Neural progenitor cell (in vitro differentiated cells): Measurements from ENCODE around the gene LIN7B. TPM values are rescaled to one million over a fixed set of nuclear protein-coding genes. Genes with fewer than 3 reads are reported as not detected.

Experiments used
- DNase-seq: peaks from one replicate; pipeline ENCODE4 v3.0.0-alpha.2; 2016; ENCODE audit warnings: low spot score
- H2AFZ ChIP-seq: fragments of 200-600 bp; sonication (generic); replicated peaks from 2 replicates; pipeline ENCODE4 v1.6.1; 2016; ENCODE audit warnings: antibody characterized with exemption
- H3F3A ChIP-seq: fragments of 200-600 bp; sonication (generic); 2 replicates; pipeline ENCODE4 v1.6.1; 2016; ENCODE audit warnings: antibody characterized with exemption, low read depth
- H3K27ac ChIP-seq: fragments of 200-600 bp; sonication (generic); 2 replicates; pipeline ENCODE4 v1.5.1; 2016; ENCODE audit warnings: mild to moderate bottlenecking
- H3K27me3 ChIP-seq: fragments of 200-600 bp; sonication (generic); 2 replicates; pipeline ENCODE4 v1.6.1; 2016; ENCODE audit warnings: mild to moderate bottlenecking, moderate library complexity
- H3K36me3 ChIP-seq: fragments of 200-600 bp; sonication (generic); 2 replicates; pipeline ENCODE4 v1.5.1; 2016
- H3K4me1 ChIP-seq: fragments of 200-600 bp; sonication (generic); 2 replicates; pipeline ENCODE4 v1.6.1; 2016; ENCODE audit warnings: mixed run types
- H3K4me2 ChIP-seq: fragments of 200-600 bp; sonication (generic); 2 replicates; pipeline ENCODE4 v1.6.1; 2016
- H3K4me3 ChIP-seq: fragments of 200-600 bp; sonication (generic); 2 replicates; pipeline ENCODE4 v1.5.1; 2016
- H3K79me2 ChIP-seq: fragments of 200-600 bp; sonication (generic); 2 replicates; pipeline ENCODE4 v1.6.1; 2016; ENCODE audit warnings: low read depth
- H3K9ac ChIP-seq: fragments of 200-600 bp; sonication (generic); 2 replicates; pipeline ENCODE4 v1.6.1; 2016
- H3K9me3 ChIP-seq: fragments of 200-600 bp; sonication (generic); 2 replicates; pipeline ENCODE4 v1.5.1; 2016; ENCODE audit warnings: low read depth
- H4K20me1 ChIP-seq: fragments of 200-600 bp; sonication (generic); 2 replicates; pipeline ENCODE4 v1.6.1; 2016; ENCODE audit warnings: low read depth
- H3K27ac Mint-ChIP-seq: 3 replicates; pipeline ENCODE4 v1.8.0; 2021; ENCODE audit warnings: mixed read lengths
- H3K27me3 Mint-ChIP-seq: 2 replicates; pipeline ENCODE4 v1.8.0; 2022; ENCODE audit warnings: low read depth, mild to moderate bottlenecking, inconsistent platforms, moderate library complexity, mixed read lengths; ENCODE audit not compliant: insufficient read depth
- H3K36me3 Mint-ChIP-seq: 3 replicates; pipeline ENCODE4 v1.8.0; 2021; ENCODE audit warnings: mixed read lengths
- H3K4me1 Mint-ChIP-seq: 3 replicates; pipeline ENCODE4 v1.8.0; 2021; ENCODE audit warnings: mixed read lengths
- H3K4me3 Mint-ChIP-seq: 3 replicates; pipeline ENCODE4 v1.8.0; 2021; ENCODE audit warnings: mild to moderate bottlenecking, moderate library complexity, mixed read lengths
- H3K9me3 Mint-ChIP-seq: 3 replicates; pipeline ENCODE4 v1.8.0; 2020; ENCODE audit warnings: mixed read lengths
- EZH2 ChIP-seq: fragments of 200-600 bp; sonication (generic); IDR thresholded peaks from 2 replicates; pipeline ENCODE4 v1.6.1; 2017; ENCODE audit warnings: antibody characterized with exemption, mild to moderate bottlenecking, moderate library complexity
- EZH2phosphoT487 ChIP-seq: fragments of 200-600 bp; sonication (generic); IDR thresholded peaks from 2 replicates; pipeline ENCODE4 v1.6.1; 2017; ENCODE audit warnings: antibody characterized with exemption
- total RNA-seq: library from RNA; depleted of rRNA; stranded (reverse); fragments of >200 nt; gene quantifications from 2 replicates; pipeline ENCODE4 v1.2.3, GENCODE V29; 2015; ENCODE audit warnings: low replicate concordance
- TF ChIP-seq, protein P1 (sequence below): fragments of 200-600 bp; sonication (generic); IDR thresholded peaks from 2 replicates; pipeline ENCODE4 v1.5.1; 2017; ENCODE audit warnings: antibody characterized with exemption, mild to moderate bottlenecking

Gene LIN7B
- total RNA-seq, 1 donor from 2014 or later, result 9.7 TPM

DNA sequence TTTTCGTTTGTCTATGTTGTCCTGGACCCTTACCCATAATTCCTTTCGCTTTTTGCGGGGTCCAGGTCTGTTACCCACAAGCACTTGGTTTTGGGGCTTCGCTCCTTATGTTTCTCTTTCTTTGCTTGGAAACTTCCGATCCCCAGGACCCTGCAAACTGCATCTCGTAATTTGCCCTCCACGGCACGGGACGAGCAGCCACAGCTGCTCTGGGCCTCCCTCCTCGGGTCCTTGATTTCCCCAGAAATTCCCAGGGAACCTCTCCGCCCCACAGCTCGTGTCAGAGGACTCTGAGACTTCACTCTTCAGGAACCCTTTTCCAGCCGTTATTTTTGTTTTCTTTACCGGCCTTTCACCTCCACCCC, 28.3 kb upstream of the LIN7B start:
- TF ChIP-seq, protein P1, sequence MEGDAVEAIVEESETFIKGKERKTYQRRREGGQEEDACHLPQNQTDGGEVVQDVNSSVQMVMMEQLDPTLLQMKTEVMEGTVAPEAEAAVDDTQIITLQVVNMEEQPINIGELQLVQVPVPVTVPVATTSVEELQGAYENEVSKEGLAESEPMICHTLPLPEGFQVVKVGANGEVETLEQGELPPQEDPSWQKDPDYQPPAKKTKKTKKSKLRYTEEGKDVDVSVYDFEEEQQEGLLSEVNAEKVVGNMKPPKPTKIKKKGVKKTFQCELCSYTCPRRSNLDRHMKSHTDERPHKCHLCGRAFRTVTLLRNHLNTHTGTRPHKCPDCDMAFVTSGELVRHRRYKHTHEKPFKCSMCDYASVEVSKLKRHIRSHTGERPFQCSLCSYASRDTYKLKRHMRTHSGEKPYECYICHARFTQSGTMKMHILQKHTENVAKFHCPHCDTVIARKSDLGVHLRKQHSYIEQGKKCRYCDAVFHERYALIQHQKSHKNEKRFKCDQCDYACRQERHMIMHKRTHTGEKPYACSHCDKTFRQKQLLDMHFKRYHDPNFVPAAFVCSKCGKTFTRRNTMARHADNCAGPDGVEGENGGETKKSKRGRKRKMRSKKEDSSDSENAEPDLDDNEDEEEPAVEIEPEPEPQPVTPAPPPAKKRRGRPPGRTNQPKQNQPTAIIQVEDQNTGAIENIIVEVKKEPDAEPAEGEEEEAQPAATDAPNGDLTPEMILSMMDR, result no peak
- TF ChIP-seq EZH2phosphoT487 (no peak), EZH2 (no peak)
- H3F3A ChIP-seq, result peaks cover 14% of the 10 kb centered on the region
- no peaks in the 10 kb centered on the region for H3K9me3 ChIP-seq
- peaks cover 20% of the 10 kb centered on the region for H3K4me1 Mint-ChIP-seq
- peak overlapping the region; percentile 93 for H3K27ac ChIP-seq
- H3K4me3 Mint-ChIP-seq, result peak overlapping the region; percentile 97
- peaks cover 56% of the 10 kb centered on the region for H3K79me2 ChIP-seq
- H3K9me3 Mint-ChIP-seq, result no peaks in the 10 kb centered on the region
- H3K4me3 ChIP-seq, result peak overlapping the region; percentile 89
- H3K4me2 ChIP-seq, result peak overlapping the region; percentile 100
- peaks cover 6% of the 10 kb centered on the region for H3K36me3 ChIP-seq
- H3K9ac ChIP-seq, result peak overlapping the region; percentile 96
- peak overlapping the region; percentile 94 for H3K27ac Mint-ChIP-seq
- H3K27me3 Mint-ChIP-seq, result peaks cover 3% of the 10 kb centered on the region
- H3K4me1 ChIP-seq, result peaks cover 18% of the 10 kb centered on the region
- no peak for DNase-seq
- H2AFZ ChIP-seq, result peak overlapping the region; percentile 83
- peaks cover 15% of the 10 kb centered on the region for H3K36me3 Mint-ChIP-seq
- H3K27me3 ChIP-seq, result peaks cover 7% of the 10 kb centered on the region
- peaks cover 54% of the 10 kb centered on the region for H4K20me1 ChIP-seq

DNA sequence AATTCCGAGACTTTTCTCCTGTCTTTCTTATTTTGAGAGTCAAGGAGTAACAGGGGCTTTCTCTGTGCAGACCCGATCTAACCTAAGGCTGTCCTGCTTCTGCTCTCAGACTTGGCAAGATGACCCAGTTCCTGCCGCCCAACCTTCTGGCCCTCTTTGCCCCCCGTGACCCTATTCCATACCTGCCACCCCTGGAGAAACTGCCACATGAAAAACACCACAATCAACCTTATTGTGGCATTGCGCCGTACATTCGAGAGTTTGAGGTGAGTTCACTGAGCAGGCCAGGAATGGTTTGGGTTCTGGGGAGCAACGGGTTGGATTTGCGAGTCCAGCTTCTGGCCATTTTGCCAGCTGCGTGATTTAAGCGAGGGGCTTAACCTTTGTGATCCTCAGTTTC, 27.9 kb upstream of the LIN7B start:
- Mint-ChIP-seq H3K27ac (peak overlapping the region; percentile 94), H3K36me3 (peaks cover 16% of the 10 kb centered on the region), H3K9me3 (no peaks in the 10 kb centered on the region), H3K27me3 (peaks cover 2% of the 10 kb centered on the region), H3K4me1 (peaks cover 20% of the 10 kb centered on the region), H3K4me3 (peak overlapping the region; percentile 97)
- H3K36me3 ChIP-seq, result peaks cover 7% of the 10 kb centered on the region
- peaks cover 14% of the 10 kb centered on the region for H3F3A ChIP-seq
- no peak overlapping the region for H2AFZ ChIP-seq
- no peak for DNase-seq
- H3K4me3 ChIP-seq, result peak overlapping the region; percentile 89
- H3K4me2 ChIP-seq, result peak overlapping the region; percentile 100
- peaks cover 4% of the 10 kb centered on the region for H3K27me3 ChIP-seq
- H3K79me2 ChIP-seq, result peaks cover 59% of the 10 kb centered on the region
- no peak for TF ChIP-seq EZH2
- no peak for TF ChIP-seq EZH2phosphoT487
- TF ChIP-seq, protein P1, result no peak
- peak overlapping the region; percentile 96 for H3K9ac ChIP-seq
- peaks cover 18% of the 10 kb centered on the region for H3K4me1 ChIP-seq
- peaks cover 59% of the 10 kb centered on the region for H4K20me1 ChIP-seq
- no peak overlapping the region for H3K27ac ChIP-seq
- no peaks in the 10 kb centered on the region for H3K9me3 ChIP-seq

DNA sequence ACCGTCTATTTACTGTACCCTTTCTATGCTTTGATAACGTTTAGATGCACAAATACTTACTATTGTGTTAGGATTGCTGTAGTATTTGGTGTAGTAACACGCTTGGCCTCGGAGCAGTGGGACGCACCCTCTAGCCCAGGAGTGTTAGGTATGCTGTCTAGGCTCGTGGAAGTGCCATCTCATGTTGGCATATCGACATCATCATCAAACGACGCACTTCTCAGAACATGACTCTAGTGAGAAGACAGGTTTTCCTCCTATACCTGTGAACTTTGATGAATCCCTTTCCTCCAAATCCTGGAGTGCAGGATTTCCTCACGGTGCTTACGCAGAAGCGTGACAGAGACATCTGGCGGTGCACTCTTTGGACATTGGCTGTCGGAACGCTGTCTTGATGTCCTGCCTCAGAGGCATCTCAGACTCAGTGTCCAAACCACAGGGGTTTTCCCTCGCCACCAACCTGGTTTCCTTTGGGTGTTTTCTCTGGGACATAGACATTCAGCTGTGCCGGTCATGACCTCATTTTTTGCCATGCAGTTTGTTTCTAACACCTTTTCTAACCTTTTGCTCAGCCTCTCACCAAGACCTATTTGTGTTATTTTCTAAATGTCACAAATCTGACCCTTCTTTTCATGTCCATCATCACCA, 22.7 kb upstream of the LIN7B start:
- Histone ChIP-seq H3K27me3 (no peaks in the 10 kb centered on the region), H3K4me2 (no peak overlapping the region), H3K36me3 (peaks cover 12% of the 10 kb centered on the region), H3K9ac (no peak overlapping the region), H3F3A (peaks cover 44% of the 10 kb centered on the region), H3K9me3 (no peaks in the 10 kb centered on the region), H4K20me1 (peaks cover 99% of the 10 kb centered on the region), H3K27ac (no peak overlapping the region), H2AFZ (no peak overlapping the region), H3K4me3 (no peak overlapping the region), H3K4me1 (peaks cover 10% of the 10 kb centered on the region), H3K79me2 (peaks cover 99% of the 10 kb centered on the region)
- no peaks in the 10 kb centered on the region for H3K9me3 Mint-ChIP-seq
- H3K4me3 Mint-ChIP-seq, result no peak overlapping the region
- H3K36me3 Mint-ChIP-seq, result peaks cover 30% of the 10 kb centered on the region
- H3K4me1 Mint-ChIP-seq, result peaks cover 8% of the 10 kb centered on the region
- H3K27me3 Mint-ChIP-seq, result no peaks in the 10 kb centered on the region
- H3K27ac Mint-ChIP-seq, result no peak overlapping the region
- TF ChIP-seq, protein P1, result no peak
- TF ChIP-seq EZH2 (no peak), EZH2phosphoT487 (no peak)
- no peak for DNase-seq
